GM21423 (cell line): ENCODE data around the gene RAB25.
"Not testable (repeated sequence)": the region's sequence is repeated elsewhere in the genome, so short reads cannot be mapped to it uniquely, and the experiment has no call there.

Source experiments
- ATAC-seq: cut with Tn5 transposase; IDR thresholded peaks from one replicate; pipeline ENCODE4 v1.9.1; 2021; ENCODE audit warnings: mild to moderate bottlenecking, moderate library complexity; ENCODE audit not compliant: unreplicated experiment

Gene RAB25

GRCh38 chr1:156054500-156055280 lies 6.3 kb upstream of the RAB25 start, which contains the start of gene LAMTOR2:
TSS of gene LAMTOR2 (plus strand) at chr1:156054782. CDS start at chr1:156054890, 108 bp downstream.
- peak; percentile 66 for ATAC-seq

- ATAC-seq: no peak
Measured at GRCh38 chr1:156055281-156056048, 5.5 kb upstream of the RAB25 start.

GRCh38 chr1:156056326-156056849 lies 4.6 kb upstream of the RAB25 start:
- ATAC-seq: no peak

- no peak for ATAC-seq
Measured at GRCh38 chr1:156062189-156062588, 1.2 kb downstream of the RAB25 start.

GRCh38 chr1:156063997-156064285 lies 3.0 kb downstream of the RAB25 start:
- no peak for ATAC-seq

GRCh38 chr1:156064615-156065014 lies 3.7 kb downstream of the RAB25 start:
- ATAC-seq: no peak

- ATAC-seq: no peak
Measured at GRCh38 chr1:156065212-156065611, 4.3 kb downstream of the RAB25 start.

- ATAC-seq: no peak
Measured at GRCh38 chr1:156065871-156066270, 4.9 kb downstream of the RAB25 start.

GRCh38 chr1:156067262-156067661 lies 6.3 kb downstream of the RAB25 start:
- ATAC-seq: no peak

GRCh38 chr1:156069490-156070455 lies 8.8 kb downstream of the RAB25 start:
- ATAC-seq: no peak

GRCh38 chr1:156070548-156070947 lies 9.6 kb downstream of the RAB25 start:
- ATAC-seq: no peak

GRCh38 chr1:156071332-156071816 lies 10.4 kb downstream of the RAB25 start:
- not testable (repeated sequence) for ATAC-seq

GRCh38 chr1:156072251-156072650 lies 11.3 kb downstream of the RAB25 start:
- no peak for ATAC-seq

GRCh38 chr1:156073110-156073687 lies 12.2 kb downstream of the RAB25 start:
- no peak for ATAC-seq

GRCh38 chr1:156073740-156074139 lies 12.8 kb downstream of the RAB25 start:
- ATAC-seq: no peak

GRCh38 chr1:156074661-156075060 lies 13.7 kb downstream of the RAB25 start:
- ATAC-seq: no peak

GRCh38 chr1:156075162-156075561 lies 14.2 kb downstream of the RAB25 start:
- ATAC-seq: no peak

- no peak for ATAC-seq
Measured at GRCh38 chr1:156075775-156076204, 14.8 kb downstream of the RAB25 start.

GRCh38 chr1:156076609-156077429 lies 15.9 kb downstream of the RAB25 start:
- no peak for ATAC-seq

GRCh38 chr1:156077430-156077760 lies 16.4 kb downstream of the RAB25 start:
- ATAC-seq: no peak
